IMR-90 (cell line): ENCODE data around the gene MYDGF. TPM values are rescaled to one million over a fixed set of nuclear protein-coding genes. Genes with fewer than 3 reads are reported as not detected.

Experiments
- ATAC-seq: fragments of 200-7000 bp; cut with Tn5 transposase; 2 replicates; pipeline ENCODE4 v1.9.1; 2020; ENCODE audit warnings: low read depth, mild to moderate bottlenecking, moderate library complexity
- BruUV-seq: library from RNA; stranded (reverse); fragments of 400-500 nt; replicated peaks from 2 replicates; lab custom pipeline; 2021; lab: Mats Ljungman, UMichigan
- CTCF ChIA-PET: fragments of 300-600 bp; formaldehyde crosslinking; extraction: SDS; loops from one replicate; lab custom pipeline; 2021; ENCODE audit warnings: antibody characterized with exemption; lab: Yijun Ruan, JAX
- POLR2A ChIA-PET: fragments of 300-600 bp; sonication (Branson Sonifier 250); formaldehyde crosslinking; loops from one replicate; lab custom pipeline; 2022; ENCODE audit warnings: antibody characterized with exemption; ENCODE audit not compliant: unreplicated experiment; lab: Charles Lee
- DNase-seq: peaks from one replicate; pipeline ENCODE4 v3.0.0; 2013
- H2AFZ ChIP-seq: replicated peaks from 2 replicates; pipeline ENCODE3; 2013; ENCODE audit warnings: low read length, mild to moderate bottlenecking; ENCODE audit not compliant: poor library complexity
- H2AK5ac ChIP-seq: 2 replicates; pipeline ENCODE4 v1.6.1; 2013; ENCODE audit warnings: low read depth, low read length, inconsistent platforms
- H2AK9ac ChIP-seq: replicated peaks from 2 replicates; pipeline ENCODE3; 2013; ENCODE audit warnings: mild to moderate bottlenecking, low read depth, low read length, moderate library complexity; ENCODE audit not compliant: poor library complexity
- H2BK120ac ChIP-seq: 2 replicates; pipeline ENCODE4 v1.6.1; 2013; ENCODE audit warnings: low read depth, low read length, inconsistent platforms
- H2BK15ac ChIP-seq: 3 replicates; pipeline ENCODE4 v1.6.1; 2013; ENCODE audit warnings: low read depth, low read length, inconsistent platforms
- H2BK20ac ChIP-seq: 2 replicates; pipeline ENCODE4 v1.6.1; 2013; ENCODE audit warnings: low read depth, mild to moderate bottlenecking, inconsistent platforms, low read length, moderate library complexity
- H2BK5ac ChIP-seq: 2 replicates; pipeline ENCODE4 v1.6.1; 2013; ENCODE audit warnings: mild to moderate bottlenecking, low read depth, low read length, inconsistent platforms; ENCODE audit not compliant: poor library complexity, severe bottlenecking
- H3K14ac ChIP-seq: replicated peaks from 2 replicates; pipeline ENCODE4 v1.6.1; 2013; ENCODE audit warnings: low read depth, low read length, inconsistent platforms
- H3K18ac ChIP-seq: 2 replicates; pipeline ENCODE4 v1.6.1; 2013; ENCODE audit warnings: low read depth, low read length, control low read depth
- H3K23ac ChIP-seq: 2 replicates; pipeline ENCODE4 v1.6.1; 2013; ENCODE audit warnings: low read depth, low read length, inconsistent platforms
- H3K27ac ChIP-seq: 2 replicates; pipeline ENCODE4 v1.5.1; 2013; ENCODE audit warnings: mild to moderate bottlenecking, control low read depth, low read length; ENCODE audit not compliant: insufficient read depth
- H3K27me3 ChIP-seq: 2 replicates; pipeline ENCODE4 v1.6.1; 2013; ENCODE audit warnings: low read length; ENCODE audit not compliant: control insufficient read depth, insufficient read depth
- H3K36me3 ChIP-seq: 2 replicates; pipeline ENCODE4 v1.6.1; 2013; ENCODE audit warnings: low read length, mixed read lengths; ENCODE audit not compliant: control insufficient read depth, insufficient read depth
- H3K4ac ChIP-seq: 2 replicates; pipeline ENCODE4 v1.6.1; 2013; ENCODE audit warnings: low read depth, low read length, inconsistent platforms
- H3K4me1 ChIP-seq: 2 replicates; pipeline ENCODE4 v1.6.1; 2013; ENCODE audit warnings: low read length, mixed read lengths; ENCODE audit not compliant: control insufficient read depth, insufficient read depth
- H3K4me2 ChIP-seq: 2 replicates; pipeline ENCODE4 v1.6.1; 2013; ENCODE audit warnings: low read depth, mild to moderate bottlenecking, control low read depth, low read length, moderate library complexity
- H3K4me3 ChIP-seq: 2 replicates; pipeline ENCODE4 v1.5.1; 2013; ENCODE audit warnings: low read depth, mild to moderate bottlenecking, control low read depth, low read length, moderate library complexity; ENCODE audit not compliant: insufficient read depth
- H3K56ac ChIP-seq: 2 replicates; pipeline ENCODE4 v1.6.1; 2013; ENCODE audit warnings: low read length, inconsistent platforms; ENCODE audit not compliant: insufficient read depth; ENCODE audit errors: extremely low read depth
- H3K79me1 ChIP-seq, 2 experiments: 2 replicates each; pipeline ENCODE4 v1.6.1; 2013; ENCODE audit warnings: low read length in 2 of 2, inconsistent platforms in 1 of 2, low read depth in 1 of 2
- H3K9ac ChIP-seq: 2 replicates; pipeline ENCODE4 v1.6.1; 2013; ENCODE audit warnings: low read depth, low read length, control low read depth
- H3K9me1 ChIP-seq: 2 replicates; pipeline ENCODE4 v1.6.1; 2013; ENCODE audit warnings: low read length, inconsistent platforms; ENCODE audit not compliant: insufficient read depth
- H3K9me3 ChIP-seq: 2 replicates; pipeline ENCODE4 v1.6.1; 2013; ENCODE audit warnings: low read length; ENCODE audit not compliant: control insufficient read depth, insufficient read depth
- H4K20me1 ChIP-seq: 2 replicates; pipeline ENCODE4 v1.6.1; 2013; ENCODE audit warnings: low read length, inconsistent platforms; ENCODE audit not compliant: insufficient read depth
- H4K5ac ChIP-seq: 2 replicates; pipeline ENCODE4 v1.6.1; 2013; ENCODE audit warnings: mild to moderate bottlenecking, low read depth, low read length, control low read depth
- H4K8ac ChIP-seq, 2 experiments: 2 replicates each; pipeline ENCODE4 v1.6.1; 2013; ENCODE audit warnings: low read depth in 2 of 2, low read length in 2 of 2, control low read depth in 1 of 2, inconsistent platforms in 1 of 2
- H4K91ac ChIP-seq: 2 replicates; pipeline ENCODE4 v1.6.1; 2013; ENCODE audit warnings: low read depth, low read length, inconsistent platforms; ENCODE audit not compliant: insufficient read depth
- POLR2A ChIP-seq: IDR thresholded peaks from 2 replicates; pipeline ENCODE4 v1.6.1; 2012; ENCODE audit warnings: mild to moderate bottlenecking, low read depth, low read length
- RFX5 ChIP-seq: IDR thresholded peaks from 2 replicates; pipeline ENCODE4 v1.8.0; 2012; ENCODE audit warnings: low read depth, mild to moderate bottlenecking, low read length, moderate library complexity
- WGBS, 2 experiments: methylation state at CpG; one replicate each; pipeline versions ENCODE4 v1.1.5 to v1.1.7; 2013; ENCODE audit warnings: missing lambda C conversion rate in 2 of 2; ENCODE audit not compliant: insufficient read length in 1 of 2; ENCODE audit errors: extremely low coverage in 2 of 2; 5-methylcytosine and 5-hydroxymethylcytosine counted together
- dilution Hi-C: fragments of 300-500 bp; cut with HindIII; formaldehyde crosslinking; loops from one replicate; pipeline ENCODE4 v1.14.3; 2018; ENCODE audit warnings: low sequenced_read_pairs; ENCODE audit not compliant: unreplicated experiment
- in situ Hi-C: fragments of 300-500 bp; cut with MboI; formaldehyde crosslinking; loops from 3 replicates; pipeline ENCODE4 v1.14.3; 2019; ENCODE audit warnings: low sequenced_read_pairs, inconsistent platforms, mixed read lengths
- intact Hi-C: fragments of 100-400 bp; cut with micrococcal nuclease; formaldehyde crosslinking; loops from 2 replicates; pipeline ENCODE4 v1.10.0; 2022
- polyA plus RNA-seq, 3 experiments: library from polyadenylated mRNA; depleted of rRNA; stranded (reverse); fragments of >200 nt; gene quantifications; 2 replicates each; pipeline ENCODE4 v1.2.3, GENCODE V29; 2012; ENCODE audit warnings: low replicate concordance in 1 of 3
- total RNA-seq: library from RNA; depleted of rRNA; stranded (reverse); fragments of >200 nt; gene quantifications from 2 replicates; pipeline ENCODE4 v1.2.3, GENCODE V29; 2012

MYDGF gene
- total and polyA plus RNA-seq, 2 of the 4 experiments (the other 2 are of a cell fraction), result 203 to 310 TPM

DNA sequence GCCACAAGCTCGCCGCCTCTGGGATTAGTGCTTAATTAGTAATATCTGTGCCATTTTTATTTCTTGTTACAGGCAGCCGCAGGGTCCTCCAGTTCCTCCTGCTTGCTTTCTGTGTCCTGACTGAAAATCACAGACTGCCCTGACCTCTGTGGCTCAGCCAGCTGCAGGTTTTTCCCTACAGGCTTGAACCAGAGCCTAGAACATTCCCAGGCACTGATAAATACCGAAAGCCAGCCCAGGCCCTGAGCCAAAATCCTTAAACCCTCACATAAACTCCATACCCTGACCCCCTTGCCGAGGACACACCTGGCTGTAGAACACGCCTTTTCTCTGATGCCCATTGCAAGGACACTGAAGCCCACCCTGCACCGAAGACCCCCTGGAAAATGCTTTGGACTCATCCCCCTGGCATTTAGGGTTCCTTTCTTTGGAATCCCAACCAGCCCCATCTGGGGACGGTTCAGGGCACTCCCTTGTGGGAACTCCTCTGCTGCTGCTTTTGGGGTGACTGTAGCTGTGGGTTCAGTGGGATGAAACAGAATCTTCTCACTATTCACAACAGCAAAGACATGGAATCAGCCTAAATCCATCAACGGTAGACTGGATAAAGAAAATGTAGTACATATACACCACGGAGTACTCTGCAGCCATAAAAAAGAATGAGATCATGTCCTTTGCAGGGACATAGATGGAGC is 38.0 kb upstream of the MYDGF start:
- no peak overlapping the region for H3K4me2 ChIP-seq
- H2AK5ac ChIP-seq, result peak overlapping the region; percentile 77; the same call in 1 of the 2 replicates
- dilution Hi-C loops, result no loop called here

More for the DNA sequence above, 38.0 kb upstream of the MYDGF start:
- POLR2A ChIA-PET, result no interaction called here
- no TSS peak for BruUV-seq
- H2BK5ac ChIP-seq, result peak overlapping the region; percentile 46
- peak overlapping the region; percentile 20 for H2AK9ac ChIP-seq
- no peak overlapping the region for H4K91ac ChIP-seq
- H3K18ac ChIP-seq, result no peak overlapping the region
- peaks cover 38 to 69% of the 10 kb centered on the region in 2 experiments for H3K79me1 ChIP-seq
- H3K14ac ChIP-seq, result no peak overlapping the region
- H3K9me3 ChIP-seq, result no peaks in the 10 kb centered on the region
- no peak overlapping the region for H3K4me3 ChIP-seq
- H3K4me1 ChIP-seq, result peaks cover 9% of the 10 kb centered on the region
- H3K27me3 ChIP-seq, result no peaks in the 10 kb centered on the region
- in situ Hi-C loops (no loop called here), intact Hi-C loops (no loop called here)
- DNase-seq (peak; percentile 53), ATAC-seq (peak; percentile 70)
- H2BK20ac ChIP-seq, result no peak overlapping the region
- H2BK120ac ChIP-seq, result no peak overlapping the region
- 93% methylated on average over 2 of the region's 10 CpGs; no CpG with 5 or more reads in 1 of the 2 experiments for WGBS, 2 experiments
- CTCF ChIA-PET, result interaction anchor here (0.9 kb wide), 1 partner anchor 14 kb away, joined by 3 read pairs; no protein-coding TSS in a partner anchor
- H3K9me1 ChIP-seq, result peaks cover 12% of the 10 kb centered on the region; the same call in 1 of the 2 replicates
- H3K36me3 ChIP-seq, result peaks cover 54% of the 10 kb centered on the region
- no peak overlapping the region for H4K5ac ChIP-seq
- H4K20me1 ChIP-seq, result no peaks in the 10 kb centered on the region; the same call in 1 of the 2 replicates
- H3K23ac ChIP-seq, result no peak overlapping the region
- no peak overlapping the region for H3K9ac ChIP-seq
- no peak overlapping the region for H3K56ac ChIP-seq
- TF ChIP-seq RFX5, result no peak
- no peak for TF ChIP-seq POLR2A
- H2AFZ ChIP-seq, result no peak overlapping the region
- H3K4ac ChIP-seq, result 0 out of 2 replicates have a peak overlapping the region, but pooled peaks have one; percentile 7
- peak overlapping the region in 1 of 2 experiments; percentile 42; a peak in 2 of 4 replicates for H4K8ac ChIP-seq
- H2BK15ac ChIP-seq, result no peak overlapping the region
- H3K27ac ChIP-seq, result no peak overlapping the region
